EH (cell line): ENCODE measurements around the gene GGNBP2.
"Not testable (repeated sequence)": the region's sequence is repeated elsewhere in the genome, so short reads cannot be mapped to it uniquely, and the experiment has no call there.

Experiments used
- DNase-seq: peaks from one replicate; pipeline ENCODE4 v3.0.0-alpha.2; 2015; ENCODE audit warnings: low read depth

Gene GGNBP2, protein sequence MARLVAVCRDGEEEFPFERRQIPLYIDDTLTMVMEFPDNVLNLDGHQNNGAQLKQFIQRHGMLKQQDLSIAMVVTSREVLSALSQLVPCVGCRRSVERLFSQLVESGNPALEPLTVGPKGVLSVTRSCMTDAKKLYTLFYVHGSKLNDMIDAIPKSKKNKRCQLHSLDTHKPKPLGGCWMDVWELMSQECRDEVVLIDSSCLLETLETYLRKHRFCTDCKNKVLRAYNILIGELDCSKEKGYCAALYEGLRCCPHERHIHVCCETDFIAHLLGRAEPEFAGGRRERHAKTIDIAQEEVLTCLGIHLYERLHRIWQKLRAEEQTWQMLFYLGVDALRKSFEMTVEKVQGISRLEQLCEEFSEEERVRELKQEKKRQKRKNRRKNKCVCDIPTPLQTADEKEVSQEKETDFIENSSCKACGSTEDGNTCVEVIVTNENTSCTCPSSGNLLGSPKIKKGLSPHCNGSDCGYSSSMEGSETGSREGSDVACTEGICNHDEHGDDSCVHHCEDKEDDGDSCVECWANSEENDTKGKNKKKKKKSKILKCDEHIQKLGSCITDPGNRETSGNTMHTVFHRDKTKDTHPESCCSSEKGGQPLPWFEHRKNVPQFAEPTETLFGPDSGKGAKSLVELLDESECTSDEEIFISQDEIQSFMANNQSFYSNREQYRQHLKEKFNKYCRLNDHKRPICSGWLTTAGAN

DNA sequence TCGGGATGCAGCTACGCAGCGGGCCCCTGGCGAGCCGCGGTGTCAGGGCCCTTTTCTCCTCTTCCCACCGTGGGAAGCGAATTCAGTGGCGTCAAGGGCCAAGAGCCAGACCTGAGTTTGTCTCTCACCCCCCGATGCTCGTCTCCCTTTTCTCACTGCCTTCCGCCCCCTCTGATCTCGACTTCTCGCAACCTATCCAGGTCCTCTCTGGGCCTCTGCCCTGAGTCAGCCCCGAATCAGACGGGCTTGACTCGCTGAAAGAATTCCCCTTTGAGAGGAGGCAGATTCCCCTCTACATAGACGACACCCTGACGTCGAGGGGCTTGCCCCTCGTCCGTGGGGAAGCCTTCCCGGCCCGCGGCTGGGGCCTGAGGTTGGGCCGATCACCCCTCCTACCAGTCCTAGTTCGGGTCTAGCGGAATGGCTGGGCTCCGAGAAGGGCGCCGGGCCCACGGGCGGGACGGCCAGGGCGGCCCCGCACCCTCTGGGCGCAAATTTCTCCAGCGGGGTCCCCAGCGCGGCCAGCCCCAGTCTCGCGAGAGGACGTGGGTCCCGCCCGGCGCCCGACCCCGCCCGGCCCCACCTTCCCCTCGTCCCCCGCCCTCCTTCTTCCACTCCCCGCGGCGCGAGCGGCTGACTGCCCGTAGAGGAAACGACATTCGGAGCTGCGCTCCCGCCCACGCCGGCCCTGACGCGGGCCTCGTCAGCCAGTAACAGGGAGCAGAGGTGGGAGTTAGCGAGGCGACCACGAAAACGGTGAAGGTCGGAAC, at the start of gene GGNBP2:
Gene GGNBP2, plus strand, starts transcription at position 613 of the 770 bp plus-strand sequence. CDS start 806 bp downstream, outside the sequence.
- DNase-seq, result peak; percentile 96

DNA sequence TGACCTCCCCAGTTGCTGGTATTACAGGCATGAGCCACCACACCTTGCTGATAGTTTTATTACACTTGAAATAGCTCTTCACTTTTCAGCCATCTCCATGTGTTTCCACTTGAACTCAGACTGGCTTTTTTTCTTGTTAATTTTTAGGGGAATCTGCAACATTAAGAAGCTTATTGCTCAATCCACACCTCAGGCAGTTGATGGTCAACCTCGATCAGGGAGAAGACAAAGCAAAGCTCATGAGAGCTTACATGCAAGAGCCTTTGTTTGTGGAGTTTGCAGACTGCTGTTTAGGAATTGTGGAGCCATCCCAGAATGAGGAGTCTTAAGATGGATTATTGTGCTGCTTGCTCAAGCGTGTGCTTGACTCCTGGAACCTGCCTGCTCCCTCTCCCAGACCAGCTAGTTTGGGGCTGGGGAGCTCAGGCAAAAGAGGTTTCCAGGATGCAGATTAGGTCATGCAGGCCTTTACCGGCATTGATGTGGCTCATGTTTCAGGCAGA, 49.6 kb upstream of the GGNBP2 start:
- no peak for DNase-seq

DNA sequence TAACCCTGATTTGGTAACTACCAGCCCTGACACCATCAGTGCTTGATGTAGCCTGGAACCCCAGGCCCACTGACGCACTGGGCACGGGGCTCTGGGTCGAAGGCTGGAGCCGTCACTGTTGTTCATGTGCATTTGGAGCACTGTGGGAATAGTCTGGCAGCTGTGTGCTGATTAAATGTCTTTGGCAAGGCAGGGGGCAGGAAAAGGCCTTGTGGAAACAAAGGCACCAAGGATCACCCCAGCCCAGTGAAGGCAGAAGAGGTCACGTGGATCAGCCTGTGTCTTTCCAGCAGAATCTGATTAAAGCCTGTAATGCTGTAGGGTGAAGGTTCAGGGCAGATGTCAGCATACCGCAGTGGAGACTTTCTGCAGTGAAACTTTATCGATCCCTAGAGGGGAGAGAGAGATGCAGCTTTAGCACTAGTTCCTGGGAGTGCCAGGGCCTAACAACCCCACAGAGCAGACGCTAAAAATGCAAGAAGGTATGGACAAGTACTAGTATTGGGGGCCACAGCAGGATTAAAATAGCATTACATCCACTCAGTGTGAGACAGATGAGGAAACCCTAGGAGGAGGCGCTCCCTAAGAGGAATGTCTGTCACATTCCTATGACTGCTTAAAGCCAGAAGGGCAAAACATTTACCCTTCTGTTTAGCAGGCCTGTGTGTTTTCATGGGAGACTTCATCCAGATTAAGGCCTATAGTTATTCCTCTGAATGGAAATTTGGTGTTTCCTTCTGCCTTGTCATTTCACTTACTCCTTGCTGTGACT, 48.5 kb upstream of the GGNBP2 start:
- peak; percentile 36 for DNase-seq

DNA sequence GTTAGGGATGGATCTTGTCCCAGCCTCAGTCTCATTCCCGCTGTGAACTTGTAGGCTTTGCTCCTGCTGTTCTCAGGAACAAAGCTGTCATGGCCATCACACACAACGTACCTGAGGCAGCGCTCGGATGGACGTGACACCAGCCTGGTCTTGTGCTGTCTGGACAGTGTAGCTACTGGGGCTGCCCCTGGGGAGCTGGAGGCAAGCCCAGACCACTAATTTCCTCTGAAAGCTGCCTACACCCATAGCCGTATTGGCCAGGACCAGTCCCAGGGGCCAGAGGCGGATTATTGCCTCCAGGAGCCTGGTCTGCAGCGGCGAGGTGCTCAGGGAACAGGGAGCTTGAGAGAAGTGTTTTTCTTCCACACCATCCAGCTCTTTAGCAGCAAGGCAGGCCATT, 46.6 kb upstream of the GGNBP2 start:
- no peak for DNase-seq

DNA sequence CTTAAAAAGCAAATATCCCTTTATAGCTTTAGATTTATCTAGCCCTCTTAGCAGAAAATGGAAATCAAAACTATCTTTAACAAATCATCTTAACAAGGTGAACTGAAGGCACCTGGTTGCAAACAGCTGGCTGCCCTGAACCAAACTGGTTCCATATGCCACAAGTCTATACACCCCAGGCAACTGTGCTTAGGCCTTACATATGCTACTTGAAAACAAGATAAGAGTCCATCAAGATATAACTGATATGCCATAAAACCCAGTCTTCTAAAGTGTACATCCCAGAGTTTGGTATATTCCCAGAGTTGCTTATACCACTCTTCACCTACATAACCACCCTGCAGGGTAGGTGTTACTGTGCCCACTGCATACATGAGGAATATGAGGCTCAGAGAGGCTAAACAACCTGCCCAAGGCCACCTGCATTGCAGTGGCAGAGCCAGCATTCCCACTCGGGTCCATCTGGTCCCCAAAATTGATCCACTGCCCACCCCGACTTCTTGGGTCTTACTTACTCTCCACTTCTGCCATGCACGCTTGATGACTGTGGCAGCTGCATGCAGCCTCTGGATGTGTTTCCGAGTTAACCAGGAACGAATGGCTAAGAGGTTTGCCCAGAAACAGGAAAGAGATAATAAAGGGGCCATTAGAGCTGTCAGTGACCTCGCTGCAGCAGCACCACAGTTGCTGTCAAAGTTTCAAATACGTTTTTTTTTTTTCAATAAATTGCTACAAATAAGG, 46.0 kb upstream of the GGNBP2 start:
- DNase-seq, result no peak

DNA sequence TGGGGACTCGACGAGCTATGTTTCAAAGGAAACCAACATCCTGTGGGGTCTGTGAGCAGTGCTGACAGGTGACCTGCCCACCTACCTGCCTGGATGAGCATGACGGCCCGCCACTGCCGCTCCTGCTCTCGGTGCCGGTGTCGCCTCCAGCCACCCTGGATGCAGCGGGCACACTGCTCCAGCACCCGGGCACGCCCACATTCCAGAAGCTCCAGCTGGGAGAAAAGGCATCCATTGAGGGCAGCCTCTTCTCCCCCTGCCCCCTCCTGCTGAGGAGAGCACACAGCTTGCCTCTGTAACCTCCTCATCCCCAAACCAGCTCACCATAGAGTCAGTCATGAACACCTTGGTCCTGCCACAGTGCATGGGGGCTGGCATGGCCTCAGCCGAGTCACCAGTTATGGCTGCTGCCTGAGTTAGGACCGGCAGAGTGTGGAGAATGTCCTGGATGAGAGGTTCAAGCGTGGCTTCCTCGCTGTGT, 43.9 kb upstream of the GGNBP2 start:
- DNase-seq, result peak; percentile 14

DNA sequence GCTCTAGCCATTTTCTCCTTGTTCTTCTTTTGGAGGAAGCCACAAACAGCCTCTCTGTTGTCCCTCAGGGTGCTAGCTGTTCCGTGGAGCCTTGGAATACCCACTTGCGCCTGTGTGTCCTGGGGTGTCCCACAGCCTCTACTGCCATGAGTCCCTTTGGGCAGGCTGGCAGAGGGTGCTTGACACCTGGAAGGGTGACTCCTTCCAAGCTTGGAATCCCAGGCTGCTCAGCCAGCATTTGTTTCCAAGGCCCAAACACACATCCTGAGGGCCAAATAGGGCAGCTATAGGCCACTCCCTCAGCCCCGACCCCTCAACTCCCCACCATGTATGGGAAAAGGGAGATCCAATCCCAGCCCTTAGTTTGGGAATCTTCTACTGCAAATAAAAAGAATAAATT, 43.4 kb upstream of the GGNBP2 start:
- DNase-seq, result no peak

DNA sequence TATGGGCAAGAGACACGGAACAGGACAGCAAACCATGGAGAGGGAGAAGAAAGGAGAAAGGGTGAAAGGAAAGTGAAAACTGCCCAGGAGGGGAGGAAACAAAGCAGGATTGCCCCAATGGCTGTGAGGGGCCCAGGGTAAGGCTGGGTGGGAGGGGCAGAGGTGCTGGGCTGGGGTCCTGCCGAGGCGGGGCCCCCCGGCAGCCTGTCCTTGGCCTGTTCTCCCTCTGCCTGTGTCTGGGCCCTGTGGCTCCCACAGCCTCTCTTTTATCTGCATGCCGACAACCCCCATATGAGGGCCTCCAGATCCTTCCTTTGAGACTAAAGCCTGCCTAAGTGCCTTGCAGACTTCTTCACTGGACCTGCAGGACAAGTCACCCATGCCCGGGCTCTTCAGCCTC, 42.8 kb upstream of the GGNBP2 start:
- DNase-seq, result no peak

DNA sequence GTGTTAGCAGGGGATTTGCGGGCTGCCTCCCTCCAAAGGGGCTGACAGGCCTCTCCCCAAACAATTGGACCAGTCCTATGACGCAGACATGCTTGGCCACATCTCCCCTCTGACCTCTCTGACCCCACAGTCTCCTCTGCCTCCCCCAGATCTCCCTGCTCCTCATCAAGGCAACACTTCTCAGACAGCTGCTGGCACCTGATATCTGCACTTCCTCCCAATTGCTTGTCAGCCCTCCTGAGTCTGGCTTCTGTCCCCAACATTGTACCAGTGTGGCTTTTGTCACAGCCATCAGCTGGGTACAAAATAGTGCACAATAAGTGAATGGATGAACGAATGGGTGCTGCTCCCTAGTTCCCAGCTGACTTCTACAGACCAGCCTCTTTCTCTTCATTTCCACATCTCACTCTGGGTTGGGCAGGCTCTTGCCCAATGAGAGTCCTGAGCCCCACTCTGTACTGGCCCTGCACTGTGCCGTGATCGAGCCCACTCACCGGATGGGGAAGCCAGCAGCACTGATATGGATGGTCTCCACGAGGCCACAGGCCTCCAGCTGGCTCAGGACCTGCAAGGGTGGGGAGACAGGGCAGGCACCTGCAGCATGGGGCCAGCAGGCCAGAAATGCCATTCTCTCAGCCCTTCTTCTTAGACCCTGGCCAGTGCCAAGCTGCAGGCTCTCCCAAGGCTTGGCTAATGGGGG, 41.1 kb upstream of the GGNBP2 start:
- DNase-seq, result no peak

DNA sequence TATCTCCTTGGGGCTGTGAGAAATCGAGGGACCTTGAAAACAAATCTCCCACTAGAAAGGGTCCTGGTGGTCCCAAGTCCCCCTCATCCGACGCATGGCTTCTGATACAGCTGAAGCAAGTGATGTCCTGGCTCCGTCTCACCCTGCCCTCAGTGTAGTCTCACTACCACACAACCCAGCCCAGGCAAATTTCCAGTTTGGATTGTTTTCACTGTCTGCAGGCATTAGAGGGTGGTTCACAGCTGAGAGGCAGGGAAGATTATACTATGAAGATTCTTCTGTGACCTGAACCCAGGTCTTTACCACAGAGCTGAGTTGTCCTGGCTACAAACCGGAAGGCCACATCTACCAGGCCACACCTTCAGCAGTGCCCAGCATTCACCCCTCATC, 40.6 kb upstream of the GGNBP2 start:
- no peak for DNase-seq

DNA sequence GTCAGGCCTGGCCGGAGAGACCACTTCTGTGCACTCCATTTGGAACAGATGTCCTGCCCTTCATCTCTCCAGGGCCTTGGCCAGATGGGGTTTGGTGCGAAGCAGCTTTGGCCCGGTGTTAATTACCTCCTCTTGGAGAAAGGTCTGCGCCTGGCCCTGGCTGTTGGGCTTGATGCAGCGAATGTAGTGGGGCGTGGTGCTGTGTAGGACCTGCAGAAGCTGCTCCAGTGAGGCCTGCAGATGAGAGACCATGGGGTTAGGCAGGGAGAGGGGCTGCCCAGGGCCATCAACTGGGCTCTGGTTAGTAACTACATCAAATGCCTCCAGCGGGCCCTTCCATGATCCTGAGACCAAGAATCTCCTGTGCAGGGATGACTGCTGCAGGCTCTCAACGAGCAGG, 39.5 kb upstream of the GGNBP2 start:
- DNase-seq, result no peak

DNA sequence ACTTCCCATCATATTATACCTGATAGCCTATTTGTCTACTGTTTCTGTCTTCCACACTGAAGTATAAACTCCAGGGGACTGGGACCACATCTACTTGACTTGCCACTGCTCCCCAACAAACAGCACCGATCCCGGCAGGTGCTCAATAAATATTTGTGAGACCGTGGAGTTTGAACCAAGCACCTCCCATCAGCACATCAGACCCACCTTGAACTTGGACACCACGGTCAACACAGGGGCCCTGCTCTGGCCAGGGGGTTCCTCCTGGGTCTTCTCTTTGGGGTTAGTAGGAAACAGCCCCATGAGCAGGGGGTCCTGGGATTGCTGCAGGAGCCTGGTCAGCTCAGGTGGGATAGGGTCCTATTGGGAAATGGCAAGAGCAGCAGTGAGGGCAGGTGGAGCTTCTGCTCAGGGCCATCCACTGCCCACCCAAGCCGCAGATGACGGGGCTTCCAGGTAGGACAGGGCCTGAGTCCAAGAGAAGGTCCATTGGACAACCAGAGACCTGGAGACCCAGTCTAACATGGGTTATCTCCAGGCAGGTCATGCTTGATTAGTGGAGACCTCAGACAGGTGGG, 38.4 kb upstream of the GGNBP2 start:
- no peak for DNase-seq

DNA sequence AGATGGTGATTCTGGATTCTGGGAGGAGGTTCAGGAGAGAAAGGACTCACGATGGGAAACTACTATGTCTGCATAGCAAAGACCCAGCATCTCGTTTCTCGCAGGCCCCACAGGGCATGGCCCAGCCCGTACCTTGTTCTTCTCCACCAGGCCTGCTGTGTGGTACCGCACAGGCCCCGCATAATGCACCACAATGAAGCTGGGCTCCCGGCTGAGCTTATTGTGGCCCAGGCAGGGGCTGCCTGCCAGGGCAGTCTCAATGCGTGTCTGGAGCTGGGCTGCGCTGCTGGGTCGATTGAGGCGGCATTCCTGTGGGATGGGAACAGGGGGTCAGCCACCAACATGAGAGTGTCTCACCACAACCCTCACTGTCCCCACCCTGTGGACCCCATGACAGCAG, 37.9 kb upstream of the GGNBP2 start:
- DNase-seq, result no peak

DNA sequence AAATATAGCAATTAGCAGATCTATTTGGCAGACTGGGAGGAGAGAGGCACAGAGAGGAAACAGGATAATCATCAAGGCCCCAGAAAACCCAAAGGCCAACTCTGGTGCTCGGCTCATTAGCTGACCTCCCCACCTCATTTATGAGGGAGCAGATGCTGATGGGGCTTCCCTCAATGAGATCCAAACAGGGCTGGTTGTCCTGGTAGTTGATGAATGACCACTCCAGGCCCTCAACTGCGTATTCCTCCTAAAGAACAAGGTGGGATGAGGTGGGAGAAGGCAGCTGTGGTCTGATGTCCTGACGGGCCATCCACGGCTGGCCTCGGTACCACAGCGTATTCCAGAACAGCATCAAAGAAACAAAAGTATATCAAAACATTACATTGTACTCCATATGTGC, 37.5 kb upstream of the GGNBP2 start:
- DNase-seq, result no peak

DNA sequence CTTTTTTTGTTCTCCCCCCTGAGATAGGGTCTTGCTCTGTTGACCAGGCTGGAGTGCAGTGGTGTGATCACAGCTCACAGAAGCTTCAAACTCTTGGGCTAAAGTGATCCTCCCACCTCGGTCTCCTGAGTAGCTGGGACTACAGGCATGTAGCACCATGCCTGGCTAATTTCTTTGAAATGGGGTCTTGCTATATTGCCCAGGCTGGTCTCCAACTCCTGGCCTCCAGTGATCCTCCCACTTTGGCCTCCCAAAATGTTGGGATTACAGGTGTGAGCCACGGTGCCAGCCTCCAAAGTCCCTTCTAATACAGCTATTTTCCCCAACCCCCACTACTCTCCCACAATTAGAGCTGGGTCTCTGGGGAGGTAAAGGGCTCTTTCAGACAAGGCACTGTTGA, 36.3 kb upstream of the GGNBP2 start:
- not testable (repeated sequence) for DNase-seq

DNA sequence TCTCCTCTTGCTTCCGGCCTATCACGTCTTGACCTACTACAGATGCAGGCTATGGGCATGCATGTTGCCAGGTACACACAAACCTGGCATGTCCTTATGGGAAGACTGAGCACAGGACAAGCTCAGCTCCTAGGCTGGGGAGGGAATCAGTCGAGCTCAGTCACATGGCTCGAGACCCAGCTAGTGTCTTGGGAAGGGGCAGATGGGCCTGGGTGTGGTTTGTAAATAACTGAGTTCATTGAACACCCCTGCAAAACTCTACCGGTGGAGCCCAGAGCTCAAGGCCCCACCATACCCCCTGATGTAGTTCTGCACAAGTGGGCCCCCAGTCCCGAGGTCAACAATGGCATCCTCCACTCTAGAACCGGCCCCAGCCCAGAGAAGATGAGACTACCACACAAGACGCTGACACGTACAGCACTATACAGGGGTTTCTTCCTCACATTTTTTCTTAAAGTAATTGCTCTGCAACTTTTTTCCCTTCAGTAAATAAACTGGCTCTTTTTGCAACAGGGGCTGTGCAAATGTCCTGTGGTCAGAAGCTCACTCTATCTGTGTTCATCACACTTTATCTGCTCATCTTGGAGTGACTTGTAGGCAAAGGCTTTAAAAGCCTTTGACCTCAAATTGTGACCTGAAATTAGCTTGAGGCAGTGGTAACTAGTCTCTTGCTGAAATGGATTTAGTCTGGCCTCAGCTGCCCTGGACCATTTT, 35.3 kb upstream of the GGNBP2 start:
- DNase-seq, result no peak

DNA sequence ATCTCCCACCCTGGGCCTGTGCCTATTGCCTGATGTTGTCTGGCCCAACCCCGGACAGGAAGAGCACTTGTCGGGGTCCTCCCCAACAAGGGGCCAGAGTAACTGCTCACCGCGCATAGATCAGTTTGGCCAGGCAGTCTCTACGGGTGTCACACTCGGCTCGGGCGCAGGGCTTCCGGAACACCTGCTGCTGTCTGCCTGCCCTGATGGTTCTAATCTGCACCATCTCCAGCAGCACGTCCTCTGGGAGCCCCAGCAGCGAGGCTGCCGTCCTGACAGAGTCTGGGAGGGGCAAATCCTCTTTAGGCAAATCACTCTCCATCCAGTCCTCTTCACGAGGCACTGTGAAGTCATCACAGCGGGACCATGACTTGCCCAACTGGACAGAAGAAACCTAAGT, 34.1 kb upstream of the GGNBP2 start:
- DNase-seq, result no peak

DNA sequence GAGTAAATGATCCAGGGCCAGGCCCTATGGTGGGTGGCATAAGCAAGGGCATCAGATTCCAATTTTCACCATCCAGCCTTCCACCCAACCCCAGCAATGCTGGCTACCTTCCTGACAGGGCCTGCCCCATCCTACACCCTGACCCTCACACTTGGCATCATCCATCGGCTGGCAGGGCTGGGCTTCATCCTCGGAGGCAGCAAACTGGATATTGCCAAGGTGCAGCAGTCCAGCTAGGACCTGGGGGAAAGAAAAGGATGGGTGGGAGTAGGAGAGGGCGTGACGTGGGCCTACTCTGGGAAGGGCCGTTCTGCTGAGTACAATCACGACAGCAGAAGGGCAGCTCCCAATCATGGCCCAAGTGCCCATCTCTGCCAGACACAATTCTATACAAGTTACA, 33.5 kb upstream of the GGNBP2 start:
- no peak for DNase-seq

DNA sequence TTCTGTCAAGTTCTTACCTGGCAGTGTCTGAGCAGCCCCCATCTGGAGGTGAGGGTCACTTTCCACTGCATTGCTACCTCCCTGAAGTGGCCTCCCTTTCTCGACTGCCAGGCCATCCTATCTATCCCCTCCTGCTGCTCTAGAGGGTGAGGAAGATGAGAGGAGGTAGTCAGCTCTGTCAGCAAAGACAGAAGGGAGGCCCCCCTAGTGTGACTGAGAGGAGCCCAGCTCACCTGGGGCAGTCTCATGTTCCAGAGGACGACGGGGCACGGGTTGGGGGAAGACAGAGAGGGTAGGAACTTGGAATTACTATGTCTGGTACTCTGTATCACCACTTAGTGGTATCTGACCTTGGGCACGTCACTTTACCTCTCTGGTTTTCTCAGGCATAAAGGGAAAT, 32.1 kb upstream of the GGNBP2 start:
- no peak for DNase-seq
